ENCODE data around the gene MTF1. TPM values are rescaled to one million over a fixed set of nuclear protein-coding genes. Genes with fewer than 3 reads are reported as not detected.

MTF1 gene
- total RNA-seq, 1 donor from 2014 or later: 30.3 TPM

- DNase-seq: no peak
- Histone ChIP-seq H3K4me1 (peaks cover 93% of the 10 kb centered on the region), H3K9me3 (no peaks in the 10 kb centered on the region), H3K36me3 (peaks cover 44% of the 10 kb centered on the region), H3K27ac (no peak overlapping the region), H3K27me3 (ENCODE audit: low read depth) (no peaks in the 10 kb centered on the region), H3K4me3 (no peak overlapping the region)
- TF ChIP-seq CTCF (IDR thresholded peaks at IDR 0.05): no peak
- intact Hi-C loops (cut with DNase I): no loop called here
- no peak for ATAC-seq
Observed at GRCh38 chr1:37854406-37854805, 5.0 kb downstream of the MTF1 start.

DNA sequence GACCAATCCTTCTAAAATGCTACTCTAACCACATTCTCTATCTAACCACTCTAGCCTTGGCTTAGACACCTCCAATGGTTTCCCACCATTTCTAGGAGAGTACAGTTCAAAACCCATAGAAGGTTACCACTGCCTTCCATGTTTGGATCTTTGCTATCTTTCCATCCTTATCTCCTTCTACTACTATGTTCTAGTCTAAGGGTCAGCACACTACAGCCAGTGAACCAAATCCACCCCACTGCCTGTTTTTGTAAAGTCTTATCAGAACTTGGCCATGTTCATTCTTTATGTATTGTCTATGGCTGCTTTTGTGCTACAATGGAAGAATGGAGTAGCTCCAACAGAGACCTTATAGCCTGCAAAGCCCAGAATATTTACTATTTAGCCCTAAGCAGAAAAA lies 6.2 kb downstream of the MTF1 start:
- intact Hi-C loops (cut with DNase I): no loop called here
- Histone ChIP-seq H3K27ac (no peak overlapping the region), H3K36me3 (peaks cover 44% of the 10 kb centered on the region)

GRCh38 chr1:37851782-37852210 lies 7.6 kb downstream of the MTF1 start:
- Histone ChIP-seq H3K4me1 (peaks cover 92% of the 10 kb centered on the region), H3K36me3 (peaks cover 44% of the 10 kb centered on the region), H3K27me3 (ENCODE audit: low read depth) (no peaks in the 10 kb centered on the region), H3K9me3 (no peaks in the 10 kb centered on the region), H3K27ac (peak overlapping the region; percentile 37), H3K4me3 (no peak overlapping the region)
- ATAC-seq (peak; percentile 50), DNase-seq (no peak)
- no peak for TF ChIP-seq CTCF (IDR thresholded peaks at IDR 0.05)
- intact Hi-C loops (cut with DNase I): no loop called here

More for the DNA sequence above, 6.2 kb downstream of the MTF1 start:
- no peak for TF ChIP-seq CTCF (IDR thresholded peaks at IDR 0.05)
- ATAC-seq (no peak), DNase-seq (no peak)
- Histone ChIP-seq H3K4me3 (no peak overlapping the region), H3K9me3 (no peaks in the 10 kb centered on the region), H3K27me3 (ENCODE audit: low read depth) (no peaks in the 10 kb centered on the region), H3K4me1 (peaks cover 96% of the 10 kb centered on the region)

DNA sequence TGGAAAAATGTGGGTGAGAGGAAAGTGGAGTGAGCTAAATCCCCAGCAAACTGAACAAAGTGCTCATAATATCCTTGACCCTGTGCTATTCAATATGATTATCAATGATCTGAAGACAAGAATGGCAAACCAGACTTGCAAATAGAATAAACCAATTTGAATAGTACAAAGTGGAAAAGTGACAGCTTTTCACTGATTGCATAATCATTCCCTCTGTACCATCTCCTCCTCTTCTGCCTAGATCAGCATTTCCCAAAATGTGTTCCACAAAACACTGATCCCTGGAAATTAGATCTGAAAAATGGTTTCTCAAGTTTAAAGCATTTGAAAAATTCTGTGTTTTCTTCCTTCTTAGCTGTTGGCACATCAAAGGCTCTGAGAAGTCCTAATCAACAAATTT lies 8.1 kb downstream of the MTF1 start:
- ATAC-seq: no peak
- H3K9me3 ChIP-seq: no peaks in the 10 kb centered on the region
- no peak for TF ChIP-seq CTCF (IDR thresholded peaks at IDR 0.05)
- H3K27ac ChIP-seq: peak overlapping the region; percentile 58
- no peak overlapping the region for H3K4me3 ChIP-seq
- H3K4me1 ChIP-seq: peaks cover 92% of the 10 kb centered on the region
- DNase-seq: no peak
- no peaks in the 10 kb centered on the region for H3K27me3 ChIP-seq (ENCODE audit: low read depth)
- intact Hi-C loops (cut with DNase I): no loop called here
- peaks cover 40% of the 10 kb centered on the region for H3K36me3 ChIP-seq

DNA sequence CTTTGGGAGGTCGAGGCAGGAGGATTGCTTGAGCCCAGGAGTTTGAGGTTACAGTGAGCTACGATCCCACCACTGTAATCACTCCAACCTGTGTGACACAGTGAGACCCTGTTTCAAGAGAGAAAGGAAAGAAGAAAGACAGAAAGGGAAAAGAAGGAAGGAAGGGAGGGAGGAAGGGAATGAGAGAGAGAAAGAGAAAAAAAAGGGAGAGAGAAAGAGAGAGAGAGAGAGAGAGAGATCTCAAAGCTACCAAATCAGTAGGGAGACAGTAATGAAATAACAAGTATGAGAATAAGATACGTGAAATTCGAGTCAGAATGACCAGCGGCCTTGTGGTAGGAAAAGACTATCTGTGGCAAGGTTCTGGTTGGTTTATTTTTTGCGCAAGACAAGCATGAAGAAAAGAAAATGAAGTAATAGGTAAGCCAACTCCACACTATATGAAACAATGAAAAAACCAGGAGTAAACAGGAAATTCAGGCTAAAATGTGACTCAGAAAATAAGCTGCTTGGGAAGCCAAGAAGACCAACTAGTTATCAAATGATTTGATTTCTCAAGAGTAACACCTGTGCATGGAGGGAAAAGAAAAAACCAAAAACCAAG lies 8.9 kb downstream of the MTF1 start:
- TF ChIP-seq CTCF (IDR thresholded peaks at IDR 0.05): no peak
- ATAC-seq (peak in 1 of 2 donors; percentile 46), DNase-seq (no peak)
- Histone ChIP-seq H3K27ac (peak overlapping the region; percentile 58), H3K9me3 (no peaks in the 10 kb centered on the region), H3K4me3 (no peak overlapping the region), H3K27me3 (ENCODE audit: low read depth) (no peaks in the 10 kb centered on the region), H3K36me3 (peaks cover 35% of the 10 kb centered on the region), H3K4me1 (peaks cover 85% of the 10 kb centered on the region)
- intact Hi-C loops (cut with DNase I): no loop called here
